ENCODE data around the gene SLC37A1. TPM values are rescaled to one million over a fixed set of nuclear protein-coding genes. Genes with fewer than 3 reads are reported as not detected.

Gene SLC37A1
- total and polyA plus RNA-seq, 2 of the 13 experiments (the other 11 are each of a cell fraction or from before 2014, with no cell fraction given), result 0.22 to 0.40 TPM

DNA sequence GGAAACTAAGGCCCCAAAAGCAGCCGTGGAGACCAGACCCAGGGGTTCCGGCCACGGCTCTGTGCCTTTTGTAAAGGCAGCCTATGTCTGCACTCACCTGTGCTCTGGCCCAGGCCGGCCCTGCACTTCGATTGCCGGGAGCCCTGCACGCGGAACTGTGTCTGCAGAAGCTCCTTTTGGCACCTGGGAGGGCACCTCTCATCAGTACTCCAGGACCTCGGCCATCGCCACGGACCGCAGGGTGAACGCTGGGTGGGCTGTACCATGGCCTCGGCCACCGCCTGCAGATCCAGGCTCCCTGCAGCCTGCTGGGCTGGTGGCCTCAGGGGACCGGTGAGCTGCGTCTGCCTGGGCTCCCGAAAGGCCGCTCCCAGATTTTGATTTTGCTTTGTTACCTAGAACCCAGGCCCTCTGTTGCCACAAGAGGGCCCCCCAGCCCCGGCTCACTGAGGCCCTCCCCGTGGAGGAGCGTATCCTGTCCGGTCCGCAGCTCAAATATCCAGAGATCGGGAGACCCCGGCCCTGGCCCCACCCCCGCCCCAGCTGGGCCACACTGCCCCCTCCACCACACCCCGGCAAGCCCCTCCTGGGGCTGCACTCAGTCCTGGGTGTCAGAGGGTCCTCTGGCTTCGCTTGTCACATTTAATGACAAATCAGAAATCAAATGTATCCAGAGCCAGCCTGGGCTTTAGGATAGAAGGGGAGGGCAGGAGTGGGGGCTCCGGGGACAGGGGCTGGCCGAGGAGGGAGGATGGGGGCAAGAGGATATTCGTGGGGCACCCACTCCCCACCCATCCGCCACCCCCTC lies 79.6 kb downstream of the SLC37A1 start:
- ChIA-PET POLR2A (no interaction called here), CTCF (ENCODE audit: low intra/inter-chr PET ratio, low total read pairs) (interaction anchor here (2.2 kb wide), 1 partner anchor 225 kb away, joined by 18 read pairs; no protein-coding TSS in a partner anchor)
- BruUV-seq (replicated peaks), result no TSS peak
- Histone ChIP-seq H3K36me3 (replicated peaks in 1 of 2; ENCODE audit: control insufficient read depth in 1 of 2, insufficient read depth in 2 of 2, low read length in 2 of 2) (no peaks in the 10 kb centered on the region), H3K9me3 (ENCODE audit: low read length) (no peaks in the 10 kb centered on the region; the same call in 1 of the 2 replicates), H3K4me3 (replicated peaks in 1 of 3; ENCODE audit: insufficient read depth in 1 of 3, low read depth in 2 of 3, low read length in 3 of 3) (peak overlapping the region; percentile 35 to 66 (median 43); a peak in 5 of 6 replicates), H3K27me3 (ENCODE audit: control insufficient read depth in 1 of 2, insufficient read depth in 2 of 2, low read length in 2 of 2) (peaks cover 0 to 43% of the 10 kb centered on the region in 2 experiments; a peak in 4 of 5 replicates), H3K27ac (ENCODE audit: extremely low read length, insufficient read depth, low read length) (no peak overlapping the region), H3K9ac (ENCODE audit: insufficient read depth, low read depth, low read length) (peak overlapping the region; percentile 17; the same call in 1 of the 2 replicates), H3K4me1 (ENCODE audit: insufficient read depth, low read length) (peaks cover 15% of the 10 kb centered on the region), H3K79me2 (ENCODE audit: insufficient read depth, low read length) (no peaks in the 10 kb centered on the region), H2AFZ (ENCODE audit: low read length) (no peak overlapping the region), H3K4me2 (ENCODE audit: low read depth, low read length) (peak overlapping the region; percentile 83), H4K20me1 (ENCODE audit: insufficient read depth, low read length) (no peaks in the 10 kb centered on the region)
- DNase-seq (ENCODE audit: low spot score) (peak; percentile 48), FAIRE-seq (peak; percentile 60), ATAC-seq (peak; percentile 98)
- intact Hi-C loops (cut with micrococcal nuclease; ENCODE audit: unreplicated experiment) (loop anchor here (5.0 kb wide), 1 partner anchor 229 kb away; no protein-coding TSS in a partner anchor), in situ Hi-C loops (cut with HindIII; ENCODE audit: extremely low pct_ligation_motif_present, low pct_unique_long_range_greater_than_20kb) (no loop called here)
- WGBS (ENCODE audit: low lambda C conversion rate), result 18% methylated on average over 17 of the region's 33 CpGs
- TF ChIP-seq ZNF501 (CRISPR knock-in tag; IDR thresholded peaks at IDR 0.05) (0 out of 2 replicates have a peak, but pooled peaks have one; percentile 47), FOSL2 (CRISPR knock-in tag; IDR thresholded peaks at IDR 0.05) (0 out of 2 replicates have a peak, but pooled peaks have one; percentile 4), ZNF740 (CRISPR knock-in tag; IDR thresholded peaks at IDR 0.05) (no peak), ZFY (CRISPR knock-in tag; IDR thresholded peaks at IDR 0.05) (peak; percentile 25; the same call in 1 of the 2 replicates), SP2 (CRISPR knock-in tag; IDR thresholded peaks at IDR 0.05) (peak; percentile 13; the same call in 1 of the 2 replicates), RAD21 (CRISPR knock-in tag; IDR thresholded peaks at IDR 0.05) (peak; percentile 79; the same call in 1 of the 2 replicates)
- TF ChIP-seq, protein P1, sequence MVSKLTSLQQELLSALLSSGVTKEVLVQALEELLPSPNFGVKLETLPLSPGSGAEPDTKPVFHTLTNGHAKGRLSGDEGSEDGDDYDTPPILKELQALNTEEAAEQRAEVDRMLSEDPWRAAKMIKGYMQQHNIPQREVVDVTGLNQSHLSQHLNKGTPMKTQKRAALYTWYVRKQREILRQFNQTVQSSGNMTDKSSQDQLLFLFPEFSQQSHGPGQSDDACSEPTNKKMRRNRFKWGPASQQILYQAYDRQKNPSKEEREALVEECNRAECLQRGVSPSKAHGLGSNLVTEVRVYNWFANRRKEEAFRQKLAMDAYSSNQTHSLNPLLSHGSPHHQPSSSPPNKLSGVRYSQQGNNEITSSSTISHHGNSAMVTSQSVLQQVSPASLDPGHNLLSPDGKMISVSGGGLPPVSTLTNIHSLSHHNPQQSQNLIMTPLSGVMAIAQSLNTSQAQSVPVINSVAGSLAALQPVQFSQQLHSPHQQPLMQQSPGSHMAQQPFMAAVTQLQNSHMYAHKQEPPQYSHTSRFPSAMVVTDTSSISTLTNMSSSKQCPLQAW (CRISPR knock-in tag; IDR thresholded peaks at IDR 0.05), result peak; percentile 51; the same call in 1 of the 2 replicates
- TF ChIP-seq, protein P2, sequence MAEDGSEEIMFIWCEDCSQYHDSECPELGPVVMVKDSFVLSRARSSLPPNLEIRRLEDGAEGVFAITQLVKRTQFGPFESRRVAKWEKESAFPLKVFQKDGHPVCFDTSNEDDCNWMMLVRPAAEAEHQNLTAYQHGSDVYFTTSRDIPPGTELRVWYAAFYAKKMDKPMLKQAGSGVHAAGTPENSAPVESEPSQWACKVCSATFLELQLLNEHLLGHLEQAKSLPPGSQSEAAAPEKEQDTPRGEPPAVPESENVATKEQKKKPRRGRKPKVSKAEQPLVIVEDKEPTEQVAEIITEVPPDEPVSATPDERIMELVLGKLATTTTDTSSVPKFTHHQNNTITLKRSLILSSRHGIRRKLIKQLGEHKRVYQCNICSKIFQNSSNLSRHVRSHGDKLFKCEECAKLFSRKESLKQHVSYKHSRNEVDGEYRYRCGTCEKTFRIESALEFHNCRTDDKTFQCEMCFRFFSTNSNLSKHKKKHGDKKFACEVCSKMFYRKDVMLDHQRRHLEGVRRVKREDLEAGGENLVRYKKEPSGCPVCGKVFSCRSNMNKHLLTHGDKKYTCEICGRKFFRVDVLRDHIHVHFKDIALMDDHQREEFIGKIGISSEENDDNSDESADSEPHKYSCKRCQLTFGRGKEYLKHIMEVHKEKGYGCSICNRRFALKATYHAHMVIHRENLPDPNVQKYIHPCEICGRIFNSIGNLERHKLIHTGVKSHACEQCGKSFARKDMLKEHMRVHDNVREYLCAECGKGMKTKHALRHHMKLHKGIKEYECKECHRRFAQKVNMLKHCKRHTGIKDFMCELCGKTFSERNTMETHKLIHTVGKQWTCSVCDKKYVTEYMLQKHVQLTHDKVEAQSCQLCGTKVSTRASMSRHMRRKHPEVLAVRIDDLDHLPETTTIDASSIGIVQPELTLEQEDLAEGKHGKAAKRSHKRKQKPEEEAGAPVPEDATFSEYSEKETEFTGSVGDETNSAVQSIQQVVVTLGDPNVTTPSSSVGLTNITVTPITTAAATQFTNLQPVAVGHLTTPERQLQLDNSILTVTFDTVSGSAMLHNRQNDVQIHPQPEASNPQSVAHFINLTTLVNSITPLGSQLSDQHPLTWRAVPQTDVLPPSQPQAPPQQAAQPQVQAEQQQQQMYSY (CRISPR knock-in tag; IDR thresholded peaks at IDR 0.05), result peak; percentile 79; the same call in 1 of the 2 replicates
- TF ChIP-seq, protein P3, sequence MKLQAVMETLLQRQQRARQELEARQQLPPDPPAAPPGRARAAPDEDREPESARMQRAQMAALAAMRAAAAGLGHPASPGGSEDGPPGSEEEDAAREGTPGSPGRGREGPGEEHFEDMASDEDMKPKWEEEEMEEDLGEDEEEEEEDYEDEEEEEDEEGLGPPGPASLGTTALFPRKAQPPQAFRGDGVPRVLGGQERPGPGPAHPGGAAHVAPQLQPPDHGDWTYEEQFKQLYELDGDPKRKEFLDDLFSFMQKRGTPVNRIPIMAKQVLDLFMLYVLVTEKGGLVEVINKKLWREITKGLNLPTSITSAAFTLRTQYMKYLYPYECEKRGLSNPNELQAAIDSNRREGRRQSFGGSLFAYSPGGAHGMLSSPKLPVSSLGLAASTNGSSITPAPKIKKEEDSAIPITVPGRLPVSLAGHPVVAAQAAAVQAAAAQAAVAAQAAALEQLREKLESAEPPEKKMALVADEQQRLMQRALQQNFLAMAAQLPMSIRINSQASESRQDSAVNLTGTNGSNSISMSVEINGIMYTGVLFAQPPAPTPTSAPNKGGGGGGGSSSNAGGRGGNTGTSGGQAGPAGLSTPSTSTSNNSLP (IDR thresholded peaks at IDR 0.05; ENCODE audit: low read depth, low read length), result no peak
- TF ChIP-seq, protein P4, sequence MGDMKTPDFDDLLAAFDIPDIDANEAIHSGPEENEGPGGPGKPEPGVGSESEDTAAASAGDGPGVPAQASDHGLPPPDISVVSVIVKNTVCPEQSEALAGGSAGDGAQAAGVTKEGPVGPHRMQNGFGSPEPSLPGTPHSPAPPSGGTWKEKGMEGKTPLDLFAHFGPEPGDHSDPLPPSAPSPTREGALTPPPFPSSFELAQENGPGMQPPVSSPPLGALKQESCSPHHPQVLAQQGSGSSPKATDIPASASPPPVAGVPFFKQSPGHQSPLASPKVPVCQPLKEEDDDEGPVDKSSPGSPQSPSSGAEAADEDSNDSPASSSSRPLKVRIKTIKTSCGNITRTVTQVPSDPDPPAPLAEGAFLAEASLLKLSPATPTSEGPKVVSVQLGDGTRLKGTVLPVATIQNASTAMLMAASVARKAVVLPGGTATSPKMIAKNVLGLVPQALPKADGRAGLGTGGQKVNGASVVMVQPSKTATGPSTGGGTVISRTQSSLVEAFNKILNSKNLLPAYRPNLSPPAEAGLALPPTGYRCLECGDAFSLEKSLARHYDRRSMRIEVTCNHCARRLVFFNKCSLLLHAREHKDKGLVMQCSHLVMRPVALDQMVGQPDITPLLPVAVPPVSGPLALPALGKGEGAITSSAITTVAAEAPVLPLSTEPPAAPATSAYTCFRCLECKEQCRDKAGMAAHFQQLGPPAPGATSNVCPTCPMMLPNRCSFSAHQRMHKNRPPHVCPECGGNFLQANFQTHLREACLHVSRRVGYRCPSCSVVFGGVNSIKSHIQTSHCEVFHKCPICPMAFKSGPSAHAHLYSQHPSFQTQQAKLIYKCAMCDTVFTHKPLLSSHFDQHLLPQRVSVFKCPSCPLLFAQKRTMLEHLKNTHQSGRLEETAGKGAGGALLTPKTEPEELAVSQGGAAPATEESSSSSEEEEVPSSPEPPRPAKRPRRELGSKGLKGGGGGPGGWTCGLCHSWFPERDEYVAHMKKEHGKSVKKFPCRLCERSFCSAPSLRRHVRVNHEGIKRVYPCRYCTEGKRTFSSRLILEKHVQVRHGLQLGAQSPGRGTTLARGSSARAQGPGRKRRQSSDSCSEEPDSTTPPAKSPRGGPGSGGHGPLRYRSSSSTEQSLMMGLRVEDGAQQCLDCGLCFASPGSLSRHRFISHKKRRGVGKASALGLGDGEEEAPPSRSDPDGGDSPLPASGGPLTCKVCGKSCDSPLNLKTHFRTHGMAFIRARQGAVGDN (CRISPR knock-in tag; IDR thresholded peaks at IDR 0.05), result peak; percentile 66

Data from HepG2 (cell line).